Stimulated activated CD8-positive, alpha-beta memory T cell treated with anti-CD3 and anti-CD28 coated beads, Interleukin-7, amount 100 ng/mL, for 24 hours (primary cell): ENCODE measurements around the gene RCN2.
A peak's percentile ranks its signal among the peaks of the same experiment; 100 is the strongest.
"Not testable (repeated sequence)": the region's sequence is repeated elsewhere in the genome, so short reads cannot be mapped to it uniquely, and the experiment has no call there.

Experiments
- DNase-seq: peaks from one replicate; pipeline ENCODE4 v3.0.0-alpha.2; 2020; ENCODE audit warnings: low read depth

RCN2 gene

GRCh38 chr15:76932135-76932966, 802 bp downstream of the RCN2 start:
- no peak for DNase-seq

- DNase-seq: no peak
Measured at GRCh38 chr15:76935620-76936019, 4.1 kb downstream of the RCN2 start.

GRCh38 chr15:76936671-76937070, 5.1 kb downstream of the RCN2 start:
- no peak for DNase-seq

- no peak for DNase-seq
Measured at GRCh38 chr15:76938752-76939151, 7.2 kb downstream of the RCN2 start.

- no peak for DNase-seq
Measured at GRCh38 chr15:76939715-76940114, 8.2 kb downstream of the RCN2 start.

- DNase-seq: no peak
Measured at GRCh38 chr15:76941636-76942035, 10.1 kb downstream of the RCN2 start.

GRCh38 chr15:76942331-76942730, 10.8 kb downstream of the RCN2 start:
- DNase-seq: no peak

GRCh38 chr15:76945494-76946093, 14.0 kb downstream of the RCN2 start:
- DNase-seq: no peak

- DNase-seq: no peak
Measured at GRCh38 chr15:76947454-76947853, 15.9 kb downstream of the RCN2 start.

GRCh38 chr15:76951220-76951619, 19.7 kb downstream of the RCN2 start:
- DNase-seq: no peak

GRCh38 chr15:76953913-76954312, 22.4 kb downstream of the RCN2 start:
- DNase-seq: no peak

- DNase-seq: no peak
Measured at GRCh38 chr15:76954744-76955143, 23.2 kb downstream of the RCN2 start.

GRCh38 chr15:76961268-76962011, 29.9 kb downstream of the RCN2 start:
- no peak for DNase-seq

GRCh38 chr15:76962337-76963013, 30.9 kb downstream of the RCN2 start:
- no peak for DNase-seq

GRCh38 chr15:76963596-76963995, 32.0 kb downstream of the RCN2 start:
- DNase-seq: no peak

GRCh38 chr15:76964157-76964556, 32.6 kb downstream of the RCN2 start:
- no peak for DNase-seq

- not testable (repeated sequence) for DNase-seq
Measured at GRCh38 chr15:76966051-76966450, 34.5 kb downstream of the RCN2 start.

- no peak for DNase-seq
Measured at GRCh38 chr15:76967067-76967466, 35.5 kb downstream of the RCN2 start.

- DNase-seq: no peak
Measured at GRCh38 chr15:76968306-76968705, 36.8 kb downstream of the RCN2 start.

GRCh38 chr15:76972389-76973361, 41.1 kb downstream of the RCN2 start:
- DNase-seq: no peak

- DNase-seq: peak; percentile 50
Measured at GRCh38 chr15:76973362-76973743, 41.8 kb downstream of the RCN2 start.
